GM10847 (cell line): ENCODE measurements around the gene HEBP2.

ENCODE experiments used
- POLR2A ChIP-seq: IDR thresholded peaks from 2 replicates; pipeline ENCODE4 v1.6.1; 2011; ENCODE audit not compliant: insufficient read length; ENCODE audit errors: extremely low read depth

HEBP2 gene

DNA sequence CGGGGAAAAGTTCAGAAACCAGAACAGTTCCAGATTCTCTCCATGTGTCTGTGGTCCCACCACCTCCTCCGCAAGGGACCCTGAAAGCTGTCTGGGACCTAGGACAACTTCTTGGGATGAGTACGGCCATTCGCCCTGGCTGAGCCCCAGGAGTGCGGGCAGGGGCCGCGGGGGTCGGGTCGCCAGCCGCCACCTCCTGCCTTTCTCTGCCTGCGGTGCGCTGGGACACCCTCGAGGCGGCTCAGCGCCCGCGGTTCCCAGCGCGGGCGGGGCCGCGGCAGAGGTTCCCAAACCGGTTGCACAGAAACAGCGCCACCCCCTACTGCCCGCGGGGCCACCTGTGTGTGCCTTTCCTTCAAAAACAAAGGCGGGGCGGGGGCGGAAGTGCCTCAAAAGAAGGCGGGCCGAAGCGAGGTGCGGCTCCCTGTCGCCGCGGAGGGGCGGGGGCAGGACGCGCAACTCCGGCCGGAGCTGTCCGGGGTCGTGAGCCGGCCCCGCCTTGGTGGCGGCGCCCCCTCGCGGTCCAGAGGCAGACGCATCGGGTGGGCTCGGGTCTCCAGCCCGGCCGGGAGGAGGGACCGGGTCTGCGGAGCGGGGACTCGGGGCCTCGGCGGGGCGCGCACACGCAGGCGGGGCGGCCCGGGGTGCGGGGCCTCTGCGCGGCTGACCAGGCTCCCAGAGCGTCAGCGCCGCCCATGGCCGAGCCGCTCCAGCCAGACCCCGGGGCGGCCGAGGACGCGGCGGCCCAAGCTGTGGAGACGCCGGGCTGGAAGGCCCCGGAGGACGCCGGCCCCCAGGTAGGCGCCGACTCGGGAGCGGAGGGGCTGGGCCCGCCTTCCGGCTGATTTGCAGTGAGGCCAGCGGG is at the start of gene HEBP2:
TSS of gene HEBP2 (plus strand) at position 423 of the 865 bp plus-strand sequence. CDS start at position 696, 273 bp downstream.
- TF ChIP-seq POLR2A = no peak

GRCh38 chr6:138357928-138358327 is 46.1 kb upstream of the HEBP2 start:
- no peak for TF ChIP-seq POLR2A

GRCh38 chr6:138370631-138371451 is 33.2 kb upstream of the HEBP2 start:
- TF ChIP-seq POLR2A = no peak

DNA sequence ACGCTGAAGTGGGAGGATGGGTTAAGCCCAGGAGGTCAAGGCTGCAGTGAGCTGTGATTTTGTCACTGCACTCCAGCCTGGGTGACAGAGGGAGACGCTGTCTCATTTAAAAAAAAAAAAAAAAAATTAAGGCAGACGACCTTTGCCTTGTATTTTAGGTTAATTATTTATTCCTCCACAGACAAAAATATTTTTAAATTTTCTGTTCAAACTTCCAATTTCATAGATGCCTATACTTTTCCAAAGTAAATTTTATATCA is 32.6 kb upstream of the HEBP2 start:
- TF ChIP-seq POLR2A = no peak

DNA sequence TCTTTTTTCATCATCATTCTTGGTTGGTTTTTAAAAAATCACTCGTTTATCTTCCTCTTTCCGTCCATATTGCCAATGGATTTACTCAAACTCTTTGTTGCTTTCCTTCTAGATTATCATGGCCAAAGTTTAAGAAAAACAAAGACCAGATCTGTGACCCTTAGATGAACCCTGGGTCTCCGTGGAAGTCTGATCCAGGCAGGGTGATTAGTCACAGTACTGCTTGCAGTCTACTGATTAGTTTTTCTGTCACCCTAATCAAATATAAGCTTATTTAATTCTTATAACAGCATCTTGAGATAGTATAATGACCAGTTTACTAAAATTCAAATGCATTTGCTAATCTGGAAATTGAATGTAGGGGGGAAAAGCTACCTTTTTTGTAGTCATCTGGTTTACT is 32.3 kb upstream of the HEBP2 start:
- TF ChIP-seq POLR2A = no peak

DNA sequence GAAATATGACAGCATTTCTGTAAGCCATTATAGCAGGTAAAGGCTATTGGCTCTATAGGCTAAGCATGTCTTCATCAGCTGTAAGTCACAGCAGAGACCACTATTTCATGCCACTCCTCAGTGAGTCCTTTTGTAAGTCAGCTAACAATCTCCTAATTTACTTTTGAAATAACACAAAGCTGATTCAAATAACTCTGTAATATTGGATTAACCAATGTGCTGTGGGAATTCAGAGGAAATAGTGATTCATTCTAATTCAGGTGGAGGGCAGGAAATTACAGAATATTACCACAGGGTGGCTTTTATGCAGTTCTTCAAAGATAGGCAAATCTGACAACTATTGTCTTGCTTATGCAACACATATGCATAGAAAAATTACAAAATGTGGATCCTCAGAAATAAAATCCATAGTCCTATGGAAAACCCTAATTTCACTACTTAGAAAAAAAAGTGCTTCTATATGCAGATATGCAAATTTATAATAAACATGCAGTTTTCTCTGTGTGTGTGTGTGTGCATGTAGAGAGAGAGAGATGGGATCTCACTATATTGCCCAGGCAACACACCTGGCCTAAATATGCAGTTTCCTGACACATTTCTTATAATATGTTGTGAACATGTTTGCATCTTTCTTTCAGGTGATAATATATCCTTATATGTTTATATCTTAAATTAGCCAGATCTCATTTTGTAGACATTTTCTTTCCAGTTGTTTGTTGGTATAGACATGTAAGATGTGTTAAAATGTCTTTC is 31.1 kb upstream of the HEBP2 start:
- no peak for TF ChIP-seq POLR2A

DNA sequence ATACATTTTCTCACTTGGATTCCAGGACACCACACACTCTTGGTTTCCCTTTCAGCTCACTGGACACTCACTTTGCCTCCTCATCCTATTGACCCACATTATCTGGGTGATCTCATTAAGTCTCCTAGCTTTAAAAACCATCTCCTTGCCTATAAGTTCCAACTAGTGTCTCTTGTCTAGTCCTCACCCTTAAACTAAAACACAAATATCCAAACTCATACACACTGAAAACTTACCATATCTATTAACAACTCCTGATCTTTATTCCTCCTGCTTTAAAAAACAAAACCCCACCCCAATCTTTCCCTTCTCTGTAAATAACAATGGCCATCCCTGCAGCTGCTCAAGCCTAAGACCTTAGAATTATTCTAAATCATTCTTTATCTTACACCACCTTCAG is 29.8 kb upstream of the HEBP2 start:
- no peak for TF ChIP-seq POLR2A

GRCh38 chr6:138374815-138375214 is 29.2 kb upstream of the HEBP2 start:
- TF ChIP-seq POLR2A = no peak

DNA sequence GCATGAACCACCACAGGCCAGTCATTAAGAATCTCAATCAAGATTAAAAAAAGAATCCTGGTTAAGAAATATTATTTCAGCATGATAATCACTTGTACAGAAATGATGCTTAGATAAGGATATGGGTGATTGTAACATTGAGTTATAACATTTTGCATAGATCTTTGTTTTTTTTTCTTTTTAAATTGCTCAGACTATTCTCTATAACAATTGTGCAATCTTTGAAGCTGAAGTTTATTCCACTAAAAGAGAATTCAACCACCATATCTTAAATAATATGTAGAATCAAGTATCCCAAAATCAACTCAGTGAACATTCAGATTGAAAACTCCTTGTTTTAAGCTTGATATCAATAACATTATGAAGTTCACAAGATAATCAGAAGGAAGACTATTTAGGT is 27.0 kb upstream of the HEBP2 start:
- no peak for TF ChIP-seq POLR2A

DNA sequence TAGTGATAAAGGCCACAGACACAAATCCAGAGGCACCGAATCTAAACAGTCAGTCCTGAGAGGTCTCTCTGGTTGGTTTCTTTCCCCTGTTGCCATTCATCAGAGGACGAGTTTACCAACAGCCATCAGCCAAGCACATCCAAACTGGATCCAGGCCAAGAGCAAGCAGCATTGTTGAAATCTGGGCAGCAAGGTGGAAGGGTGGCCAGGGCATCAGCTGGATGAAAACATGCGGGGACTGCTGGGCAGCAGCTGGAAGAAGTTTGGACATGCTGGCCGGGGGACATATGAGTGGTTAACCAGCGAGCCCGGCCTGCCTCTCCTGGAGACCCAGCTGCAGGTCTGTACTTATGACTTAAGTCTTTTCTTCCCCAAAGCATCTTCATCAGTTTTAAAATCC is 26.2 kb upstream of the HEBP2 start, which contains the start of gene SMIM28:
TSS of gene SMIM28 (plus strand) at position 62 of the 400 bp plus-strand sequence. CDS start at position 230, 168 bp downstream.
- no peak for TF ChIP-seq POLR2A

DNA sequence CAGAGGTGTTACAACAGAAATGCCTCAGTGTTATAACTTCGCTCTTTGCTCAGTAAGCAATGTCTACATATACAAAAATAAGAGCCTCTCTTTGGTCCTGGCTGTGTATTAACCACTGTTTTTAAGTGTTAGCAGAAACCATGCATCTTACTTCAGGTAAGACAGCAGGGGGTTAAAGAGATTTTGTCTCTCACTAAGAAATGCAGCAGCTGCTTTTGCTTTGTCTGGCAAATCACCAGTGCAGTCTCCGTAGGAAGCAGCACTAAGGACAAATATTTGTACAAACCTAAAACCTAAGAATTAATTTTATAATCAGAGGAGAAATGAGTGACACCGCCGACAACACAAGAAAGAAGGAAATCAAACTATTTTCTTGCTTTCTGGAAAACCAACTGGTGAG is 25.6 kb upstream of the HEBP2 start:
- TF ChIP-seq POLR2A = no peak

- TF ChIP-seq POLR2A = no peak
Observed at GRCh38 chr6:138382498-138383265, 21.3 kb upstream of the HEBP2 start.

GRCh38 chr6:138383776-138384175 is 20.2 kb upstream of the HEBP2 start:
- no peak for TF ChIP-seq POLR2A

- no peak for TF ChIP-seq POLR2A
Observed at GRCh38 chr6:138386897-138387296, 17.1 kb upstream of the HEBP2 start.
